Measurements from ENCODE around the gene GAB4. TPM values are rescaled to one million over a fixed set of nuclear protein-coding genes. Genes with fewer than 3 reads are reported as not detected.

The GAB4 gene
- total RNA-seq, 1 donor = not detected

- no peak for DNase-seq (ENCODE audit: low read depth)
- no peak overlapping the region for H3K4me3 ChIP-seq (ENCODE audit: low read depth, low read length)
- TF ChIP-seq, protein P1, sequence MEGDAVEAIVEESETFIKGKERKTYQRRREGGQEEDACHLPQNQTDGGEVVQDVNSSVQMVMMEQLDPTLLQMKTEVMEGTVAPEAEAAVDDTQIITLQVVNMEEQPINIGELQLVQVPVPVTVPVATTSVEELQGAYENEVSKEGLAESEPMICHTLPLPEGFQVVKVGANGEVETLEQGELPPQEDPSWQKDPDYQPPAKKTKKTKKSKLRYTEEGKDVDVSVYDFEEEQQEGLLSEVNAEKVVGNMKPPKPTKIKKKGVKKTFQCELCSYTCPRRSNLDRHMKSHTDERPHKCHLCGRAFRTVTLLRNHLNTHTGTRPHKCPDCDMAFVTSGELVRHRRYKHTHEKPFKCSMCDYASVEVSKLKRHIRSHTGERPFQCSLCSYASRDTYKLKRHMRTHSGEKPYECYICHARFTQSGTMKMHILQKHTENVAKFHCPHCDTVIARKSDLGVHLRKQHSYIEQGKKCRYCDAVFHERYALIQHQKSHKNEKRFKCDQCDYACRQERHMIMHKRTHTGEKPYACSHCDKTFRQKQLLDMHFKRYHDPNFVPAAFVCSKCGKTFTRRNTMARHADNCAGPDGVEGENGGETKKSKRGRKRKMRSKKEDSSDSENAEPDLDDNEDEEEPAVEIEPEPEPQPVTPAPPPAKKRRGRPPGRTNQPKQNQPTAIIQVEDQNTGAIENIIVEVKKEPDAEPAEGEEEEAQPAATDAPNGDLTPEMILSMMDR (IDR thresholded peaks at IDR 0.05; ENCODE audit: insufficient read depth, low read depth, low read length) = no peak
Observed at GRCh38 chr22:16973591-16974297, 34.3 kb downstream of the GAB4 start.

- DNase-seq (ENCODE audit: low read depth) = no peak
- no peak overlapping the region for H3K4me3 ChIP-seq (ENCODE audit: low read depth, low read length)
- TF ChIP-seq, protein P1 (IDR thresholded peaks at IDR 0.05; ENCODE audit: insufficient read depth, low read depth, low read length) = no peak
Observed at GRCh38 chr22:16972311-16972710, 35.7 kb downstream of the GAB4 start.

GRCh38 chr22:16970446-16970845, 37.6 kb downstream of the GAB4 start:
- no peak for DNase-seq (ENCODE audit: low read depth)
- TF ChIP-seq, protein P1 (IDR thresholded peaks at IDR 0.05; ENCODE audit: insufficient read depth, low read depth, low read length) = no peak
- no peak overlapping the region for H3K4me3 ChIP-seq (ENCODE audit: low read depth, low read length)

- no peak overlapping the region for H3K4me3 ChIP-seq (ENCODE audit: low read depth, low read length)
- TF ChIP-seq, protein P1 (IDR thresholded peaks at IDR 0.05; ENCODE audit: insufficient read depth, low read depth, low read length) = no peak
- no peak for DNase-seq (ENCODE audit: low read depth)
Observed at GRCh38 chr22:16969508-16970327, 38.3 kb downstream of the GAB4 start.

- H3K4me3 ChIP-seq (ENCODE audit: low read depth, low read length) = no peak overlapping the region
- TF ChIP-seq, protein P1 (IDR thresholded peaks at IDR 0.05; ENCODE audit: insufficient read depth, low read depth, low read length) = no peak
- no peak for DNase-seq (ENCODE audit: low read depth)
Observed at GRCh38 chr22:16968218-16968595, 39.8 kb downstream of the GAB4 start.

GRCh38 chr22:16967453-16968217, 40.4 kb downstream of the GAB4 start:
- no peak for DNase-seq (ENCODE audit: low read depth)
- H3K4me3 ChIP-seq (ENCODE audit: low read depth, low read length) = no peak overlapping the region
- TF ChIP-seq, protein P1 (IDR thresholded peaks at IDR 0.05; ENCODE audit: insufficient read depth, low read depth, low read length) = no peak
